Endothelial cell of umbilical vein (primary cell): Measurements from ENCODE around the gene CYTH1. TPM values are rescaled to one million over a fixed set of nuclear protein-coding genes. Genes with fewer than 3 reads are reported as not detected.

Source experiments
- BruUV-seq: library from RNA; stranded (reverse); fragments of 400-500 nt; replicated peaks from 2 replicates; lab custom pipeline; 2021; lab: Mats Ljungman, UMichigan
- CTCF ChIA-PET: fragments of 300-600, 350-600 bp; sonication (Branson Sonifier 250); formaldehyde crosslinking; loops from one replicate; lab custom pipeline; 2021; ENCODE audit warnings: antibody characterized with exemption, inconsistent platforms; lab: Charles Lee
- POLR2A ChIA-PET: fragments of 300-600, 350-600 bp; sonication (Branson Sonifier 250); formaldehyde crosslinking; loops from one replicate; lab custom pipeline; 2021; ENCODE audit warnings: antibody characterized with exemption, inconsistent platforms; lab: Charles Lee
- DNase-seq: peaks from one replicate; pipeline ENCODE4 v3.0.0-alpha.2; 2011; ENCODE audit warnings: low read depth, low spot score
- FAIRE-seq: peaks from 2 replicates; lab custom pipeline; 2011; peaks lifted over from hg19 to GRCh38; lab: Jason Lieb, UNC
- H2AFZ ChIP-seq: 2 replicates; pipeline ENCODE4 v1.6.0; 2012; ENCODE audit warnings: low read depth, low read length, control low read depth, inconsistent platforms
- H3K27ac ChIP-seq: 2 replicates; pipeline ENCODE4 v1.5.1; 2011; ENCODE audit warnings: low read depth, mild to moderate bottlenecking, control low read depth, low read length, moderate library complexity; ENCODE audit not compliant: insufficient read depth
- H3K27me3 ChIP-seq, 2 experiments: 2 replicates each; pipeline versions ENCODE4 v1.6.0 to v1.6.1; 2011; ENCODE audit warnings: low read length in 2 of 2, mixed read lengths in 1 of 2; ENCODE audit not compliant: control insufficient read depth in 2 of 2, insufficient read depth in 2 of 2
- H3K36me3 ChIP-seq, 2 experiments: 2 replicates in 1 of 2; 3 replicates in 1 of 2; pipeline ENCODE4 v1.5.1; 2011; ENCODE audit warnings: low read length in 2 of 2, mild to moderate bottlenecking in 1 of 2, moderate library complexity in 1 of 2; ENCODE audit not compliant: control insufficient read depth in 2 of 2, insufficient read depth in 2 of 2; ENCODE audit errors: extremely low read depth in 1 of 2
- H3K4me1 ChIP-seq: 3 replicates; pipeline ENCODE4 v1.5.1; 2011; ENCODE audit warnings: mild to moderate bottlenecking, low read length; ENCODE audit not compliant: control insufficient read depth, insufficient read depth; ENCODE audit errors: extremely low read depth
- H3K4me2 ChIP-seq: 2 replicates; pipeline ENCODE4 v1.6.1; 2011; ENCODE audit warnings: low read length, control low read depth, mixed read lengths; ENCODE audit not compliant: insufficient read depth
- H3K4me3 ChIP-seq, 3 experiments: fragments of 200-600 bp in 1 of 3; sonication (generic), shearing (Covaris generic) in 1 of 3; replicated peaks in 1 of 3; 2 replicates each; pipeline ENCODE4 v1.5.1; 2011 to 2016; ENCODE audit warnings: control low read depth in 3 of 3, low read length in 3 of 3, mild to moderate bottlenecking in 2 of 3, inconsistent platforms in 1 of 3, low read depth in 1 of 3, moderate library complexity in 1 of 3; ENCODE audit not compliant: insufficient read depth in 1 of 3
- H3K79me2 ChIP-seq: 2 replicates; pipeline ENCODE4 v1.6.0; 2012; ENCODE audit warnings: low read length, inconsistent platforms; ENCODE audit not compliant: control insufficient read depth, insufficient read depth
- H3K9ac ChIP-seq: replicated peaks from 2 replicates; pipeline ENCODE3; 2011; ENCODE audit warnings: low read length, control low read depth; ENCODE audit not compliant: insufficient read depth; ENCODE audit errors: extremely low read depth
- H3K9me1 ChIP-seq: replicated peaks from 3 replicates; pipeline ENCODE4 v1.6.0; 2011; ENCODE audit warnings: mild to moderate bottlenecking, low read length; ENCODE audit not compliant: control insufficient read depth, insufficient read depth; ENCODE audit errors: extremely low read depth
- H3K9me3 ChIP-seq: replicated peaks from 2 replicates; pipeline ENCODE4 v1.5.1; 2012; ENCODE audit warnings: low read length, inconsistent platforms; ENCODE audit not compliant: control insufficient read depth, insufficient read depth
- H4K20me1 ChIP-seq: replicated peaks from 2 replicates; pipeline ENCODE3; 2011; ENCODE audit warnings: mild to moderate bottlenecking, low read length; ENCODE audit not compliant: control insufficient read depth, insufficient read depth; ENCODE audit errors: extremely low read depth
- CTCF ChIP-seq, 2 donors: IDR thresholded peaks; 1 replicate in 1 of 2; 2 replicates in 1 of 2; pipeline ENCODE4 v1.5.1; 2011; ENCODE audit warnings: low read length in 2 of 2, mild to moderate bottlenecking in 2 of 2, moderate library complexity in 2 of 2, control low read depth in 1 of 2, inconsistent platforms in 1 of 2, low read depth in 1 of 2; ENCODE audit not compliant: insufficient read depth in 1 of 2; ENCODE audit errors: extremely low read depth in 1 of 2
- EZH2 ChIP-seq: IDR thresholded peaks from 2 replicates; pipeline ENCODE4 v1.6.1; 2012; ENCODE audit warnings: borderline replicate concordance, low read depth, mild to moderate bottlenecking, moderate library complexity, low read length, inconsistent platforms; ENCODE audit not compliant: severe bottlenecking
- FOS ChIP-seq: IDR thresholded peaks from 2 replicates; pipeline ENCODE4 v1.6.1; 2011; ENCODE audit warnings: mild to moderate bottlenecking, low read length, moderate library complexity, borderline replicate concordance; ENCODE audit not compliant: insufficient read depth
- GATA2 ChIP-seq: IDR thresholded peaks from 2 replicates; pipeline ENCODE4 v1.7.0; 2011; ENCODE audit warnings: low read depth, mild to moderate bottlenecking, moderate library complexity, mixed read lengths, low read length; ENCODE audit not compliant: insufficient read length, insufficient read depth
- JUN ChIP-seq: IDR thresholded peaks from 2 replicates; pipeline ENCODE4 v1.6.1; 2011; ENCODE audit warnings: borderline replicate concordance, low read depth; ENCODE audit not compliant: insufficient read length, insufficient read depth
- MAX ChIP-seq: IDR thresholded peaks from 2 replicates; pipeline ENCODE4 v1.6.1; 2011; ENCODE audit not compliant: insufficient read depth, insufficient read length
- MYC ChIP-seq: IDR thresholded peaks from one replicate; pipeline ENCODE4 v1.6.1; 2011; ENCODE audit warnings: mild to moderate bottlenecking, low read depth, low read length
- POLR2A ChIP-seq: IDR thresholded peaks from 2 replicates; pipeline ENCODE4 v1.6.1; 2012; ENCODE audit warnings: low read depth, mild to moderate bottlenecking, control low read depth, low read length
- POLR2AphosphoS5 ChIP-seq: IDR thresholded peaks from 2 replicates; pipeline ENCODE4 v1.6.1; 2012; ENCODE audit warnings: low read depth, mild to moderate bottlenecking, control low read depth, low read length, moderate library complexity; ENCODE audit not compliant: insufficient read depth
- dilution Hi-C: fragments of 300-500 bp; cut with MboI; formaldehyde crosslinking; loops from one replicate; pipeline ENCODE4 v1.15.0; 2019; ENCODE audit warnings: low sequenced_read_pairs; ENCODE audit not compliant: extremely low pct_ligation_motif_present
- intact Hi-C: fragments of 100-400 bp; cut with micrococcal nuclease; formaldehyde crosslinking; loops from one replicate; pipeline ENCODE4 v1.10.0; 2022
- polyA plus RNA-seq, 4 experiments: library from polyadenylated mRNA; depleted of rRNA in 3 of 4; stranded (reverse) in 3 of 4; unstranded in 1 of 4; fragments of >200 nt; gene quantifications; 2 replicates each; pipeline versions ENCODE4 v1.2.1 to v1.2.3, GENCODE V29; 2011 to 2012; ENCODE audit warnings: missing spikeins in 1 of 4
- total RNA-seq: library from RNA; stranded (reverse); gene quantifications from 2 replicates; pipeline ENCODE4 v1.2.3, GENCODE V29; 2021

The CYTH1 gene
- total and polyA plus RNA-seq, 2 donors (not counting 3 experiments of a cell fraction or from before 2014, with no cell fraction given) = 35.9 to 49.9 TPM

- intact Hi-C loops (no loop called here), dilution Hi-C loops (no loop called here)
- Histone ChIP-seq H3K4me2 (no peak overlapping the region), H3K27me3 (no peaks in the 10 kb centered on the region), H4K20me1 (no peaks in the 10 kb centered on the region), H3K9me3 (no peaks in the 10 kb centered on the region), H3K4me1 (peaks cover 4% of the 10 kb centered on the region), H3K4me3 (no peak overlapping the region), H3K27ac (no peak overlapping the region), H3K79me2 (peaks cover 10% of the 10 kb centered on the region), H3K9ac (no peak overlapping the region), H3K9me1 (no peaks in the 10 kb centered on the region), H3K36me3 (no peaks in the 10 kb centered on the region), H2AFZ (no peak overlapping the region)
- BruUV-seq = no TSS peak
- no peak for DNase-seq
- ChIA-PET CTCF (interaction anchor here (0.9 to 1.2 kb wide), 3 partner anchors 9 to 34 kb away, joined by 3 to 4 read pairs (median 3); no protein-coding TSS in a partner anchor), POLR2A (interaction anchor here (0.7 kb wide), 1 partner anchor 73 kb away, joined by 6 read pairs; no protein-coding TSS in a partner anchor)
- TF ChIP-seq POLR2A (no peak), EZH2 (no peak), MAX (no peak), GATA2 (no peak)
- no peak for FAIRE-seq
Observed at GRCh38 chr17:78785011-78785662, 3.1 kb upstream of the CYTH1 start.

- CTCF ChIA-PET = interaction anchor here (0.7 kb wide), 1 partner anchor 18 kb away, joined by 3 read pairs; no protein-coding TSS in a partner anchor
- FAIRE-seq = no peak
Observed at GRCh38 chr17:78784352-78784751, 2.3 kb upstream of the CYTH1 start.

More at GRCh38 chr17:78784352-78784751, 2.3 kb upstream of the CYTH1 start:
- no peaks in the 10 kb centered on the region for H4K20me1 ChIP-seq
- intact Hi-C loops (no loop called here), dilution Hi-C loops (no loop called here)
- BruUV-seq = no TSS peak
- no peaks in the 10 kb centered on the region for H3K9me3 ChIP-seq
- H3K36me3 ChIP-seq = no peaks in the 10 kb centered on the region
- POLR2A ChIA-PET = no interaction called here
- H3K4me2 ChIP-seq = no peak overlapping the region
- no peaks in the 10 kb centered on the region for H3K9me1 ChIP-seq
- peaks cover 16% of the 10 kb centered on the region for H3K79me2 ChIP-seq
- peaks cover 4% of the 10 kb centered on the region for H3K4me1 ChIP-seq
- no peak for DNase-seq
- no peaks in the 10 kb centered on the region for H3K27me3 ChIP-seq
- H3K9ac ChIP-seq = no peak overlapping the region
- no peak overlapping the region for H3K4me3 ChIP-seq
- no peak overlapping the region for H2AFZ ChIP-seq
- no peak for TF ChIP-seq FOS
- TF ChIP-seq GATA2 = no peak
- TF ChIP-seq MAX = no peak
- TF ChIP-seq POLR2AphosphoS5 = no peak
- TF ChIP-seq CTCF (IDR thresholded peaks at IDR 0.05; ENCODE audit: extremely low read depth in 1 of 2, insufficient read depth in 1 of 2, low read depth in 1 of 2, low read length in 2 of 2) = no peak
- no peak for TF ChIP-seq MYC
- no peak for TF ChIP-seq EZH2
- TF ChIP-seq POLR2A = no peak
- no peak for TF ChIP-seq JUN
- no peak overlapping the region for H3K27ac ChIP-seq
